ENCODE data around the gene GJB6. TPM values are rescaled to one million over a fixed set of nuclear protein-coding genes. Genes with fewer than 3 reads are reported as not detected.

GJB6 gene
- polyA plus RNA-seq, 1 of the 3 experiments (the other 2 are of a cell fraction) = not detected

DNA sequence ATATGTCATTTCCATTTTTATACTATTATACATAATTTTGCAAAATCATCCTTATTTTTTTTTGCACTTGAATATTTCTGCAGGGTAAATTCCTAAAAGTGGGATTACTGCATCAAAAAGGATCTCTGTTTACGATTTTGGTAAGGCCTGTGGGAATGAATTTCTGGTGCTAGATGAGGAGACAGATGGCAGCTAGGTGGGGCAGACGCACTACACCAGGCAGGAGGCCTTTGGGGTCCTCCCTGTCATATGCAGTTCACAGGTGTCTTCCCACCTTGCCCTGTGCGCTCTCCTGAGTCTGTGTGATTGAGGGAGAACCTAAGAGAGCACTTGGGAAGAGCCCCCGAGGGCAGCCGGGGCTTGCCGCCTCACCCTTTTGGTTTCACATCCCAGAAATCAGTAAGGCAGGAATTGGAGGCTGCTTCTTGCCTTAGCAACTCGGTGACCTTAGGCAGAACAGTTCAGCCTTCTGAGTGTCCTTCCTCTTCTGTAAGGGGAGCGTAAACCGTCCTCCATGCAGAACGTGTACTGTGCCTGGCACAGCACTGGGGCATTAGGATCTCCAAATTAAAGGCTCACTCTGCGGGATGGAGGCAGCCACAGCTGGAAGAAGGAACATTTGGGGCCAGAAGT, 25.9 kb downstream of the GJB6 start (continued):
- TF ChIP-seq, protein P1, sequence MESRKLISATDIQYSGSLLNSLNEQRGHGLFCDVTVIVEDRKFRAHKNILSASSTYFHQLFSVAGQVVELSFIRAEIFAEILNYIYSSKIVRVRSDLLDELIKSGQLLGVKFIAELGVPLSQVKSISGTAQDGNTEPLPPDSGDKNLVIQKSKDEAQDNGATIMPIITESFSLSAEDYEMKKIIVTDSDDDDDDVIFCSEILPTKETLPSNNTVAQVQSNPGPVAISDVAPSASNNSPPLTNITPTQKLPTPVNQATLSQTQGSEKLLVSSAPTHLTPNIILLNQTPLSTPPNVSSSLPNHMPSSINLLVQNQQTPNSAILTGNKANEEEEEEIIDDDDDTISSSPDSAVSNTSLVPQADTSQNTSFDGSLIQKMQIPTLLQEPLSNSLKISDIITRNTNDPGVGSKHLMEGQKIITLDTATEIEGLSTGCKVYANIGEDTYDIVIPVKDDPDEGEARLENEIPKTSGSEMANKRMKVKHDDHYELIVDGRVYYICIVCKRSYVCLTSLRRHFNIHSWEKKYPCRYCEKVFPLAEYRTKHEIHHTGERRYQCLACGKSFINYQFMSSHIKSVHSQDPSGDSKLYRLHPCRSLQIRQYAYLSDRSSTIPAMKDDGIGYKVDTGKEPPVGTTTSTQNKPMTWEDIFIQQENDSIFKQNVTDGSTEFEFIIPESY (IDR thresholded peaks at IDR 0.05; ENCODE audit: borderline replicate concordance, low read depth) = no peak
- TF ChIP-seq TCF12 (IDR thresholded peaks at IDR 0.05) (no peak), TEAD4 (IDR thresholded peaks at IDR 0.05; ENCODE audit: borderline replicate concordance, insufficient read depth) (no peak)
- TF ChIP-seq, protein P2, sequence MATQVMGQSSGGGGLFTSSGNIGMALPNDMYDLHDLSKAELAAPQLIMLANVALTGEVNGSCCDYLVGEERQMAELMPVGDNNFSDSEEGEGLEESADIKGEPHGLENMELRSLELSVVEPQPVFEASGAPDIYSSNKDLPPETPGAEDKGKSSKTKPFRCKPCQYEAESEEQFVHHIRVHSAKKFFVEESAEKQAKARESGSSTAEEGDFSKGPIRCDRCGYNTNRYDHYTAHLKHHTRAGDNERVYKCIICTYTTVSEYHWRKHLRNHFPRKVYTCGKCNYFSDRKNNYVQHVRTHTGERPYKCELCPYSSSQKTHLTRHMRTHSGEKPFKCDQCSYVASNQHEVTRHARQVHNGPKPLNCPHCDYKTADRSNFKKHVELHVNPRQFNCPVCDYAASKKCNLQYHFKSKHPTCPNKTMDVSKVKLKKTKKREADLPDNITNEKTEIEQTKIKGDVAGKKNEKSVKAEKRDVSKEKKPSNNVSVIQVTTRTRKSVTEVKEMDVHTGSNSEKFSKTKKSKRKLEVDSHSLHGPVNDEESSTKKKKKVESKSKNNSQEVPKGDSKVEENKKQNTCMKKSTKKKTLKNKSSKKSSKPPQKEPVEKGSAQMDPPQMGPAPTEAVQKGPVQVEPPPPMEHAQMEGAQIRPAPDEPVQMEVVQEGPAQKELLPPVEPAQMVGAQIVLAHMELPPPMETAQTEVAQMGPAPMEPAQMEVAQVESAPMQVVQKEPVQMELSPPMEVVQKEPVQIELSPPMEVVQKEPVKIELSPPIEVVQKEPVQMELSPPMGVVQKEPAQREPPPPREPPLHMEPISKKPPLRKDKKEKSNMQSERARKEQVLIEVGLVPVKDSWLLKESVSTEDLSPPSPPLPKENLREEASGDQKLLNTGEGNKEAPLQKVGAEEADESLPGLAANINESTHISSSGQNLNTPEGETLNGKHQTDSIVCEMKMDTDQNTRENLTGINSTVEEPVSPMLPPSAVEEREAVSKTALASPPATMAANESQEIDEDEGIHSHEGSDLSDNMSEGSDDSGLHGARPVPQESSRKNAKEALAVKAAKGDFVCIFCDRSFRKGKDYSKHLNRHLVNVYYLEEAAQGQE (IDR thresholded peaks at IDR 0.05; ENCODE audit: low read depth, low read length) = no peak

DNA sequence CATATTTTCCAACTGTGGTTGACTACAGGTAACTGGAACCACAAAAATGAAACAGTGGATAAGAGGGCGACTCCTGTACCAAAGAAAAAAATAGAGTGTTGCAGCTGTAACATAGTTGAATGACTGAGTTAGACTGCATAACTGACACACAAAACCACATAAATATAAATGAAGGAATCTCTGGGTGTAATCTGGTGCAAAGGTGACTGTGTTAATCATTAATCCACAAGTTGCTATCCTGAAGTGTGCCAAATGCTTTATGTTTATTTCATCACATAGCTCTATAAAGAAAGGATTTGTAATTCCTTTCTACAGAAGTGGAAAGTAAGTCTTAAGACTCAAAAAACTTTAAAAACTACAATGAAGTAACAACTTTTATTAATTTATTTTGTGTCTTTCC, 33.3 kb downstream of the GJB6 start:
- no peak overlapping the region for H3K4me2 ChIP-seq

More for the DNA sequence above, 33.3 kb downstream of the GJB6 start:
- Histone ChIP-seq H3K79me2 (ENCODE audit: insufficient read depth) (no peaks in the 10 kb centered on the region), H3K4me1 (ENCODE audit: control insufficient read depth in 1 of 2, insufficient read depth in 2 of 2, low read depth in 1 of 2, low read length in 1 of 2) (0 out of 4 replicates have a peak, but pooled peaks cover 0 to 4% of the 10 kb centered on the region in 2 experiments), H3K27ac (ENCODE audit: low read depth in 2 of 2, low read length in 1 of 2) (no peak overlapping the region), H3K4me3 (ENCODE audit: low read depth in 2 of 2, low read length in 1 of 2) (no peak overlapping the region), H3K36me3 (replicated peaks in 1 of 2; ENCODE audit: control insufficient read depth in 1 of 2, insufficient read depth in 2 of 2, low read length in 1 of 2) (no peaks in the 10 kb centered on the region), H4K20me1 (ENCODE audit: insufficient read depth) (0 out of 2 replicates have a peak, but pooled peaks cover 2% of the 10 kb centered on the region), H3K9me3 (peaks cover 7% of the 10 kb centered on the region; the same call in 1 of the 2 replicates), H3K9me2 (no peaks in the 10 kb centered on the region), H3F3A (replicated peaks; ENCODE audit: insufficient read depth) (no peaks in the 10 kb centered on the region), H3K9ac (no peak overlapping the region), H2AFZ (ENCODE audit: low read depth) (no peak overlapping the region), H3K27me3 (ENCODE audit: insufficient read depth) (peaks cover 53% of the 10 kb centered on the region)
- TF ChIP-seq MEF2A (IDR thresholded peaks at IDR 0.05; ENCODE audit: borderline replicate concordance, low read depth) (no peak), TEAD4 (IDR thresholded peaks at IDR 0.05; ENCODE audit: borderline replicate concordance, insufficient read depth) (no peak), GABPA (IDR thresholded peaks at IDR 0.05; ENCODE audit: low read depth) (no peak), TAF1 (IDR thresholded peaks at IDR 0.05; ENCODE audit: borderline replicate concordance, low read depth, low read length) (no peak), RCOR1 (IDR thresholded peaks at IDR 0.05; ENCODE audit: low read length) (no peak), EP300 (IDR thresholded peaks at IDR 0.05; ENCODE audit: borderline replicate concordance in 1 of 2, low read depth in 1 of 2, low read length in 1 of 2) (no peak), FOXM1 (IDR thresholded peaks at IDR 0.05; ENCODE audit: low read depth) (no peak), POLR2AphosphoS5 (IDR thresholded peaks at IDR 0.05; ENCODE audit: low read depth, low read length) (no peak)
- TF ChIP-seq, protein P3, sequence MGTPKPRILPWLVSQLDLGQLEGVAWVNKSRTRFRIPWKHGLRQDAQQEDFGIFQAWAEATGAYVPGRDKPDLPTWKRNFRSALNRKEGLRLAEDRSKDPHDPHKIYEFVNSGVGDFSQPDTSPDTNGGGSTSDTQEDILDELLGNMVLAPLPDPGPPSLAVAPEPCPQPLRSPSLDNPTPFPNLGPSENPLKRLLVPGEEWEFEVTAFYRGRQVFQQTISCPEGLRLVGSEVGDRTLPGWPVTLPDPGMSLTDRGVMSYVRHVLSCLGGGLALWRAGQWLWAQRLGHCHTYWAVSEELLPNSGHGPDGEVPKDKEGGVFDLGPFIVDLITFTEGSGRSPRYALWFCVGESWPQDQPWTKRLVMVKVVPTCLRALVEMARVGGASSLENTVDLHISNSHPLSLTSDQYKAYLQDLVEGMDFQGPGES (IDR thresholded peaks at IDR 0.05; ENCODE audit: low read depth, low read length) = no peak
- no peak for DNase-seq
- 10% methylated on average over 1 of the region's 1 CpG for WGBS (ENCODE audit: low lambda C conversion rate)
- POLR2A ChIA-PET = no interaction called here
- CTCF ChIA-PET = interaction anchor here (5.6 kb wide), 1 partner anchor 15 kb away, joined by 89 read pairs; no protein-coding TSS in a partner anchor
